Heart left ventricle (tissue), 13 donors: ENCODE measurements around the gene PCP2.

Source experiments
- CTCF ChIP-seq, 12 donors: fragments of 200-600 bp; sonication (generic) in 4 of 12; IDR thresholded peaks; one replicate each; pipeline versions ENCODE4 v1.5.0 to v1.8.0; 2018 to 2022; ENCODE audit warnings: antibody characterized with exemption in 12 of 12, mild to moderate bottlenecking in 5 of 12
- POLR2A ChIP-seq, 2 donors: fragments of 450-650 bp; IDR thresholded peaks; one replicate each; pipeline ENCODE4 v1.6.1; 2017; ENCODE audit warnings: antibody characterized with exemption in 2 of 2, mild to moderate bottlenecking in 2 of 2, moderate library complexity in 2 of 2
- donor health status: ischemic (EF 13 %, LVEDD 7.1; RV severe dilation, severe dysfunction).
- donor health status: DM: no; HTN: yes; CAD: no.
- donor health status: DM: no; HTN: no; CAD: no.
- donor health status: ischemic (EF 25% LVEDD 6.9; RV normal size, moderate dysfunction).
- donor health status: ischemic (EF 25% LVEDD 5.7; RV mildly dilated, moderate dysfunction).
- donor health status: ischemic (EF 35%, LVEDD 5.7; RV mildly dilated, moderate dysfunction).
- donor health status: nonischemic (EF 11% LVEDD 7.7; RV severe dilation, severe dysfunction).
- donor health status: DM: yes; HTN: yes; CAD: no.
- donor health status: PGD.
- donor health status: ischemic (EF 29% LVEDD 5.4; RV normal size, mild dysfunction).
- donor health status: nonischemic (EF 23%, LVEDD 6.1; RV moderate dilation, normal function).

DNA sequence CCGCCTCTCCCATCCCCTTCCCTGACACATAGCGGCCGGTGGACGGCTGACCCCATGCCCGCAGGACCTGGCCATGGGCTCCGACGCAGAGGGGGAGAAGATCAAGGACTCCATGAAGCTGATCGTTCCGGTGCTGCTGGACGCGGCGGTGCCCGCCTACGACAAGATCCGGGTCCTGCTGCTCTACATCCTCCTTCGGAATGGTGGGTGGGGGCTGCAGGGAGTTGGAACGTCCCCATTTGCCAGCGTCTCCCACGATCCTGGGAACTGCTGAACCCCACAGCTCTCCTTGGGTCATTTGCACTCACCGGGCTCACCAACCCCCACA is 11.0 kb upstream of the PCP2 start:
- TF ChIP-seq CTCF (IDR thresholded peaks at IDR 0.05) (no peak), POLR2A (IDR thresholded peaks at IDR 0.05) (no peak)
